Fibroblast of gingiva (primary cell): ENCODE data around the gene SVIP.

Source experiments
- DNase-seq: peaks from one replicate; pipeline ENCODE4 v3.0.0-alpha.2; 2011; ENCODE audit warnings: low read depth

The SVIP gene, protein sequence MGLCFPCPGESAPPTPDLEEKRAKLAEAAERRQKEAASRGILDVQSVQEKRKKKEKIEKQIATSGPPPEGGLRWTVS

GRCh38 chr11:22829231-22830081 is at the start of gene SVIP:
TSS of gene SVIP (minus strand) at chr11:22829801. CDS start at chr11:22829748, 53 bp downstream.
- peak; percentile 75 for DNase-seq

GRCh38 chr11:22878604-22879003 is 49.0 kb upstream of the SVIP start:
- no peak for DNase-seq

- DNase-seq: no peak
Observed at GRCh38 chr11:22878039-22878438, 48.4 kb upstream of the SVIP start.

DNA sequence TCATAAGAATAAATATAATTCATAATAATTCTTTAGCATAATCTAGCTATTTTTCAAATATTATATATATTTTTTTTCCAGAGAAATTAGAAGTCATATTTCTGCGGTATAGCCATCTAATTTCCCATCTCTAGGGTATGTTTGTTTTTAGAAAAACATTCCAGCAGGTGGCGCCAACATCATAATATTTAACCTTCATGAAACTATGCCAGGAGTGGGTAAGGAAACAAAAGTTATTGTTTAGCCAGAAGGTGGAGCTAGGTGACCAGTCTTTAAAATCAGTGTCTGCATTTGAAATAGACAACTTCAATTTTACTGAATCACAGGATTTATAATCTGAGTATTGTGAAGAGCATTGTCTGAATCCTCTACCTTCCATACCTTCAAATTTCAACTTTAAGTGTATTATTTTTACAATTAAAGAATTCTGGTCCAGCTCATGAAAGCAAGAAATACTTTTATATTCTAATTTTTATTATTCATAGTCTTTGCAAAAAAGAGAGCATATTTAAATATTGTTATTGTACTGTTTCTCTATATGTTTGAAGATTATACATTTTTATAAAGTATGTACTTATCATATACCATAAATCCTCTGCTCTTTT is 46.4 kb upstream of the SVIP start:
- peak; percentile 69 for DNase-seq

DNA sequence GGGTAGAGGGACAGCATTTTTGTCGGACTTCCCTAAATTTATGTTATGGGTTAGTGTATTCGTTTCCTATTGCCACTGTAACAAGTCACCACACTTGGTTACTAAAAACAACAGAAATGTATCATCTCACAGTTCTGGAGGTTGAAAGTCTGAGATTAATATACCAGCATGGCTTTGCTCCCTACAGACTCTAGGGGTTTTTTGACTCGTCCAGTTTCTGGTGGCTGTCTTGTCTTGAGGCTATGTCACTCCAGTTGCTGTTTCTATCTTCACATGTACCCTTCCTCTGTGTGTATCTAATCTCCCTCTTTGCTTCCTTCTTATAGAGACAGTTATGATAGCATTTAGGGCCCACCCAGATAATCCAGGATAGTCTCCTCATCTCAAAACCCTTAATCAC is 39.7 kb upstream of the SVIP start:
- DNase-seq: no peak

GRCh38 chr11:22860241-22860640 is 30.6 kb upstream of the SVIP start, which contains the start of gene CCDC179:
TSS of gene CCDC179 (minus strand) at chr11:22860474. CDS start at chr11:22860421, 53 bp downstream.
- no peak for DNase-seq

- no peak for DNase-seq
Observed at GRCh38 chr11:22859756-22860155, 30.2 kb upstream of the SVIP start.

DNA sequence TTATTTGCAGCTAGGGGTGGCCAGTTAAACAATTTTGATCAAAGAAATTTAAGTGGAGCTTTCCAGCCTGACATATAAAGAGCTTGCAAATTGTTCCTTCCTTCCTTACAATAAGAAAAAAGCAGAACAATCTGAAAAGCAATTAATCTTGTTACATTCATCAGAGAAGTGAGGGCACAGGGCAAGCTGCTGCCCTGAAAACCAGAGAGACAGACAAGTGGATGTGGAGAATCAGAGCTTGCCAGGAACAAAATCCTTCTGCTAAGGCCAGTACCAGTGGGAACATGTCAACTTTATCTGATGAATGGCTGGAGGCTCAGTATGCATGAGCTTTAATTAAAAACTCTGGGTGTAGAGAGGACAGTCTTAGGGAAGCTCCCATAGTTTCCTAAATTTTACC is 21.9 kb upstream of the SVIP start:
- DNase-seq: no peak

GRCh38 chr11:22846726-22847125 is 17.1 kb upstream of the SVIP start:
- DNase-seq: no peak

DNA sequence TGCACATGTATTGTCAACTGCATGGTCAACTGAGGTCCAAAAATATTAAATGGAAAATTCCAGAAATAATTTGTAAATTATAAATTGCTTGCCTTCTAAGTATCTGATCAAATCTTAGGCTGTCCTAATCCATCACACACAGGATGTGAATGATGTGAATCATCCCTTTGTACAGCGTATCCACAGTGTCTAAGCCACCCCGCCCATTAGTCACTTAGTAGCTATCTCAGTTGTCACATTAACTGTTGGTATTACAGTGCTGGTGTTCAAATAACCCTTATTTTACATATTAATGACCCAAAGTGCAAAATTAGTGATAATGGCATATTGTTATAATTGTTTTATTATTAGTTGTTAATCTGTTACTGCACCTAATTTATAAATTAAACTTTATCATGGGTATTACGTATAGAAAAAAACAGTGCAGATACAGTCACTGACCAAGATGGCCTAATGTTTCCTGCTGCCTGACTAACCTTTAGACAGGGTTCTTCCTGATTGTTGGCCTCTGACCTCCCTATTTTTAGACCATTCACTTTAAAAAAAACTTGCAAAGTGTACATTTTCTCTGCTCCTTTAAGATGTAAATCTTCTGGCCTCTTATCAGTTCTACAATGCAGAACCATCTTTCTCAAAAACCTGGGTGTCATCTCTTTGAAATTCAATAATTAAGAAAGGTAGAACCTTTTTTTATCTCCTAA is 2.9 kb upstream of the SVIP start:
- DNase-seq: no peak

GRCh38 chr11:22830082-22830414 is 447 bp upstream of the SVIP start:
- no peak for DNase-seq

- no peak for DNase-seq
Observed at GRCh38 chr11:22828373-22828772, 1.2 kb downstream of the SVIP start.

DNA sequence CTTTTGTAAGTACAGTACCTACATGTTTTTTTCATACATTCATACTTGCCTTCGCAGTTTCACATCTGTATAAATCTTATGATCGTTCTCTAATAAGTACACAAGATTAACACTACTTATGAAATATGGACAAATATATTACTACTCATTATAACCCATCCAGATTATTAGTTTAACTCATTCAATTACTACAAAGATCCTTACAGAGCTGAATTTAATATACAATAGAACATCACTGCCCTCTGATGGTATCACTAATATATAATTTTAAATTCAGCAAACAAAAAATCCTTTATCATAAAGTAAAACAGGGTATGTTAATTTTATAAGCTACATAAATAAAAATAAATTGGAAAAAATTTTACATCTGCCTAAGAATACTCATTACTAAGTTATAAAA is 7.4 kb downstream of the SVIP start:
- DNase-seq: no peak

- DNase-seq: no peak
Observed at GRCh38 chr11:22809893-22810292, 19.7 kb downstream of the SVIP start.

- no peak for DNase-seq
Observed at GRCh38 chr11:22808571-22809197, 20.9 kb downstream of the SVIP start.

- DNase-seq: no peak
Observed at GRCh38 chr11:22807855-22808570, 21.6 kb downstream of the SVIP start.

DNA sequence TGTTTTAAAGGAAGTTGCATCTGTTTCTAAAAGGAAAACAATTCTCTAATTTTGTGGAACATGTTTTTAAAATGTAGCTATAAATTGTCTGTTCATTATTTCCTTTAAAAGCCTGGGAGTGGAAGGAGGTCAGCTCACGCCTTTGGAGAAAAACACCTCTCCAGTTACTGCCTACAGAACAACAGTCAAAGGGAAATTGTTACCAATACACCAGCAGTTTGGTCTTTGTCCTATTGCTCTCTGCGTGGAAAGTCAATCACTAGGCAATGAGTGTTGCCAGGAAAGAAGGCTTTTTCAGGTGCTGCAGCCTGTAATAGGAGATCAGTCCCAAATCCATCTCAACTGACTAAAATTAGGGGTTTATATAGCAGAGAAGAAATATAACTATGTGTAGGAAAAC is 22.2 kb downstream of the SVIP start:
- DNase-seq: no peak

DNA sequence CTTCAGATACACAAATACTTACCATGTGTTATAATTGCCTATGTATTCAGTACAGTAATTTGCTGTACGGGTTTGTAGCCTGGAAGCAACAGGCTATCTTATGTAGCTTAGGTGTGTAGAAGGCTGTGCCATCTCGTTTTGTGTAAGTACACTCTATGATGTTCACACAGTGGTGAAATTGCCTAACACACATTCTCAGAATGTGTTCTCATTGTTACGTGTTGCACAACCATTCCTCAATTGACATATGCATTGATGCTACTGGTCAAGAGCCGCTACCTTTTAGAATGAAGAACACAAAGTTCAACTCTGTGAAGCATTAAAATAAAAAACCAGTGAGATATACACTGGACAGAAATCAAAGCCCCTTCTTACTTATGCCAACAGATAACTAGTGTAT is 26.7 kb downstream of the SVIP start:
- no peak for DNase-seq

- DNase-seq: no peak
Observed at GRCh38 chr11:22800482-22800881, 29.1 kb downstream of the SVIP start.

DNA sequence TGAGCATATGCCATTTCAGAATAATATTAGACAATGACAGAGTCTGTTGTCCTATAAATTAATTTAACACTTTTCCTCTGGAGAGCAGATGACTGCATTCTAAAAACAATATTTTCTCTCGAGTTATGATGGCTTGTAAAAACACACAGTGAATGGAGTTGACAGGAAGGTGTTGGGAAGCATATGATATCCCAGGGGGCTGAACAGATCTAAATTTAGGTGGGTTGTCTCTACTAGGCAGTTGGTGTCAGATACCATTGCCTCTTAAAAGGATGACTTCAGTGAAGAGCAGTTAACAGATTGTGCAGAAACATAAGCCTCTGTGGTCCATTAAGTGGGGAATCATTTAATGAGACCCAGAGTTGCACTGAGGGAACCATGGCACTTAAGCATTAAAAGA is 30.7 kb downstream of the SVIP start:
- DNase-seq: no peak

DNA sequence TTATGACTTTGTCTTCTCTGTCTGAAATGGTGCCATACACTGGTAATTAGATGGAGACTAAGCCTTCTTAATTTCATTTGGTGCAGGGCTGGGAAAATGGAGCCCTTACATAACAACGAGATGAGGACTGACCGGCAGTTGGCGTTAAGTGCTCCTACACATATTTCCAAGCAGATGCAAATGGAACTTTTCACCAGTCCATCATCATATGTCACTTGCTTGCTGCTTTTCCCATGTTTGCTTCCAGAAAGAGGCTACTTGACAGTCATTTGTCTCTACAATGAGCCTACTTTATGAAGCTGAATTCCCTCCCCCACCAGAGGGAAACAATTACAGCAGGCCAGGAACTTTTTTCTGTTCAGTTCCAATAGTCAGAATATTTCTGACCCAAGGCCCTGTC is 32.6 kb downstream of the SVIP start:
- no peak for DNase-seq

DNA sequence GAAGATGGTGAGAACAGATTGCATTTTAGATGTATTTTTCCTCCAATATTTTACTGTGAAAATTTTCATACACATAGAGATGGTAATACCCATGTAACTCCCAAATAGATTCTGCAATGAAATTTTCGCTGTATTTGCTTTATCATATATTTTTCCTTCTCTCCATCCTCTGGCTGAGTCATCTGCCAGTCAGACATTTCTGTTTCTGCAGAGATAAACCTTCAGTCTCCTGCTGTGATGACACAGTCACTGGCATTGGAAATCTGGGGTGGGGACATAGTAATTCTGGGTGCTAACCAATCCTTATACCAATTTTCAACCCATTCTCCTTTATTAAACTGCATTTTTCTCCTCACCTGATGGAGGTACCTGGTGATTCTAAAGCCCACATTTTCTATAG is 33.7 kb downstream of the SVIP start:
- no peak for DNase-seq
